K562 (cell line): ENCODE data around the gene PLCB3. TPM values are rescaled to one million over a fixed set of nuclear protein-coding genes. Genes with fewer than 3 reads are reported as not detected.

Source experiments
- BRCA1 ChIP-seq, 2 experiments: fragments of 450-650 bp in 1 of 2; sonication (generic) in 1 of 2; formaldehyde crosslinking in 1 of 2; IDR thresholded peaks; 2 replicates each; pipeline versions ENCODE4 v1.5.0 to v1.6.1; 2017 to 2020; ENCODE audit warnings: mild to moderate bottlenecking in 1 of 2, missing genetic modification reagents in 1 of 2
- C11orf30 ChIP-seq: fragments of 450-650 bp; IDR thresholded peaks from 2 replicates; pipeline ENCODE4 v1.6.1; 2016; ENCODE audit warnings: low read depth, mild to moderate bottlenecking
- CCAR2 ChIP-seq: fragments of 200-400 bp; formaldehyde crosslinking; IDR thresholded peaks from 2 replicates; pipeline ENCODE4 v1.6.1; 2017; ENCODE audit warnings: mild to moderate bottlenecking, low read depth, low read length
- CREB5 ChIP-seq: fragments of 250-450 bp; sonication (Bioruptor Pico); IDR thresholded peaks from 2 replicates; pipeline ENCODE4 v1.5.0; 2020; ENCODE audit warnings: mild to moderate bottlenecking
- DEAF1 ChIP-seq: fragments of 450-650 bp; formaldehyde crosslinking; IDR thresholded peaks from 2 replicates; pipeline ENCODE4 v1.4.0; 2020; ENCODE audit warnings: mild to moderate bottlenecking, moderate library complexity
- E4F1 ChIP-seq: fragments of 250-450 bp; sonication (Bioruptor Pico); IDR thresholded peaks from 2 replicates; pipeline ENCODE4 v1.5.0; 2021; ENCODE audit warnings: mild to moderate bottlenecking, borderline replicate concordance
- ETV1 ChIP-seq: fragments of 450-650 bp; conservative IDR thresholded peaks from 2 replicates; pipeline ENCODE4 v1.6.1; 2016; ENCODE audit warnings: missing genetic modification characterization, control low read depth, low read depth, missing compliant biosample characterization
- HNRNPK ChIP-seq: fragments of 200-400 bp; formaldehyde crosslinking; IDR thresholded peaks from one replicate; pipeline ENCODE4 v1.6.1; 2018; ENCODE audit warnings: mild to moderate bottlenecking, low read depth, low read length; ENCODE audit not compliant: poor library complexity, severe bottlenecking
- KLF16 ChIP-seq: IDR thresholded peaks from 2 replicates; pipeline ENCODE4 v1.6.1; 2016; ENCODE audit warnings: antibody characterized with exemption
- MCM2 ChIP-seq: fragments of 450-650 bp; IDR thresholded peaks from 2 replicates; pipeline ENCODE4 v1.6.1; 2017; ENCODE audit warnings: low read depth, mild to moderate bottlenecking
- NFIC ChIP-seq: fragments of 450-650 bp; IDR thresholded peaks from 2 replicates; pipeline ENCODE4 v1.6.1; 2017; ENCODE audit warnings: mild to moderate bottlenecking, inconsistent platforms
- NR1H2 ChIP-seq: sonication (generic); formaldehyde crosslinking; IDR thresholded peaks from 2 replicates; pipeline ENCODE4 v1.4.0; 2020; ENCODE audit warnings: mild to moderate bottlenecking, missing genetic modification reagents
- NR2C2 ChIP-seq, 2 experiments: fragments of 200-800 bp in 1 of 2; sonication (Bioruptor generic) in 1 of 2; sonication (generic) in 1 of 2; formaldehyde crosslinking in 1 of 2; IDR thresholded peaks; 2 replicates each; pipeline versions ENCODE4 v1.6.1 to v1.8.0; 2016 to 2022; ENCODE audit warnings: mild to moderate bottlenecking in 1 of 2, missing compliant biosample characterization in 1 of 2, missing genetic modification characterization in 1 of 2, missing genetic modification reagents in 1 of 2
- SIN3A ChIP-seq, 2 experiments: fragments of 150-350 bp in 1 of 2; IDR thresholded peaks; 2 replicates each; pipeline ENCODE4 v1.6.1; 2011 to 2016; ENCODE audit warnings: borderline replicate concordance in 2 of 2, low read depth in 2 of 2, low read length in 2 of 2, mild to moderate bottlenecking in 2 of 2, moderate library complexity in 2 of 2; ENCODE audit not compliant: control insufficient read depth in 1 of 2
- TGIF2 ChIP-seq: sonication (generic); formaldehyde crosslinking; IDR thresholded peaks from 2 replicates; pipeline ENCODE4 v1.8.1; 2022; ENCODE audit warnings: mild to moderate bottlenecking, missing genetic modification reagents, moderate library complexity
- WHSC1 ChIP-seq: IDR thresholded peaks from one replicate; pipeline ENCODE4 v1.6.1; 2012; ENCODE audit warnings: low read length, control low read depth, inconsistent platforms
- ZFP30 ChIP-seq: fragments of 250-450 bp; sonication (Bioruptor Pico); IDR thresholded peaks from 2 replicates; pipeline ENCODE4 v1.8.0; 2022; ENCODE audit warnings: moderate library complexity, mild to moderate bottlenecking, inconsistent platforms, borderline replicate concordance
- polyA plus RNA-seq, 8 experiments: library from polyadenylated mRNA; depleted of rRNA in 4 of 8; stranded (reverse) in 5 of 8; unstranded in 3 of 8; fragments of >200 nt; fragmentation: Nextera tagmentation in 2 of 8; fragmentation: Illumina TruSeq in 1 of 8; extraction: Ambion mirVana in 2 of 8; extraction: Trizol in 1 of 8; gene quantifications; 2 replicates each; pipeline versions ENCODE4 v1.2.1 to v1.2.3, GENCODE V29; 2011 to 2014; ENCODE audit warnings: inconsistent platforms in 1 of 8, missing spikeins in 1 of 8
- total RNA-seq, 7 experiments: library from RNA; depleted of rRNA in 6 of 7; stranded (reverse); fragments of >200 nt in 6 of 7; fragmentation: Illumina TruSeq in 2 of 7; extraction: Trizol in 2 of 7; gene quantifications; 2 replicates each; pipeline versions ENCODE4 v1.2.1 to v1.2.3, GENCODE V29; 2011 to 2021; ENCODE audit warnings: low replicate concordance in 1 of 7
- TF ChIP-seq, protein P1 (sequence below): sonication (generic); formaldehyde crosslinking; IDR thresholded peaks from 2 replicates; pipeline ENCODE4 v1.8.1; 2023; ENCODE audit warnings: mild to moderate bottlenecking, missing genetic modification reagents

PLCB3 gene
- total and polyA plus RNA-seq, 9 of the 15 experiments (the other 6 are each of a cell fraction or from before 2014, with no cell fraction given) = 0.31 to 44.8 (median 14.6) TPM

DNA sequence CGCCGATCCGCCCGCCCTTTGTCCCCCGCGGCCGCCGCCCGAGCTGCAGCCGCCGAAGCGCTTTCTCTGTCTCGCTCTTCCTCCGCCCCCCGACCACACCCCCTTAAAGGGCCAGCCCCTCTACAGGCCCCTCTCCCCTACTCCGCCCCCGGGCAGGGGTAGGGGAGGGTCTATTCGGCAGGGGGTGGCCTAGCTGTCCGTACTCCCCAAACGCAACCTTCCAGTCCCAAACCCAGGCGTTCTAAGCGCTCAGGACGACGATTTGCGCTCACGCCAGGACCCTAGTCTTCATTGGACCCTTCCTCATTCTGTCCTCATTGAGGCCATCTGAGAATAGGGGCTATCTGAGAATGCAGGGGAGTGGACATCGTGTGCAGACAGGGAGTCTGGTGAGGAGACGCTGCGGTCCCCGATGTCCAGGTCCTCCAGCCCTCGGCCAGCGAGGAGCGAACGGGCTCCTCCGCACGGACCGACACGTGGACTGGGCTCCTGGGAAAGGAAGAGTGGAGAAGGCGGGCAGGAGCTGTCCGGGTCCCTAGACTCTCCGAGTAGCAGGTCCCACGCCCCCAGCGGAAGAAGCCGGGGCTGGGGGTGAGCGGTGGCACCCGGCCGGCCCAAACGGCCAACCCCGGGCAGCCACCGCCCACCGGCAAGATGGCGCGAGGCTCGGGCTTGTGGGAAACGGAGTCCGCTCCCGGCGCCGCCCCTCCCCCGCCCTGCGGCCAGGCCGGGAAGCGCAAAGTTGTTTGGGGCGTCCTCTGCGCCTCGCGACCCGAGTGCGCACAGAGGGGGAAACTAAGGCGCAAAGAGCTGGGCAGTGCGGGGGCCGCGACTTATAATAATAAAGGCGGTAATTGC is 4.2 kb upstream of the PLCB3 start, which contains the start of gene PPP1R14B (continued):
- TF ChIP-seq NFIC = no peak
- no peak for TF ChIP-seq CCAR2
- no peak for TF ChIP-seq ZFP30 (CRISPR knock-in tag)
- no peak for TF ChIP-seq HNRNPK
- TF ChIP-seq NR1H2 (CRISPR knock-in tag) = peak; percentile 65; the same call in 1 of the 2 replicates
- no peak for TF ChIP-seq MCM2
- TF ChIP-seq WHSC1 = no peak
- TF ChIP-seq TGIF2 = peak; percentile 43; the same call in 1 of the 2 replicates
- no peak for TF ChIP-seq DEAF1 (CRISPR knock-in tag)
- TF ChIP-seq ETV1 = 0 out of 2 replicates have a peak, but pooled peaks have one; percentile 20
- no peak for TF ChIP-seq BRCA1 (IDR thresholded peaks at IDR 0.05)
- no peak for TF ChIP-seq BRCA1 (CRISPR knock-in tag; IDR thresholded peaks at IDR 0.05)
- TF ChIP-seq CREB5 (CRISPR knock-in tag) = no peak
- no peak for TF ChIP-seq NR2C2 (CRISPR knock-in tag; IDR thresholded peaks at IDR 0.05)
- TF ChIP-seq NR2C2 (tag; IDR thresholded peaks at IDR 0.05) = peak; percentile 86
- TF ChIP-seq, protein P1, sequence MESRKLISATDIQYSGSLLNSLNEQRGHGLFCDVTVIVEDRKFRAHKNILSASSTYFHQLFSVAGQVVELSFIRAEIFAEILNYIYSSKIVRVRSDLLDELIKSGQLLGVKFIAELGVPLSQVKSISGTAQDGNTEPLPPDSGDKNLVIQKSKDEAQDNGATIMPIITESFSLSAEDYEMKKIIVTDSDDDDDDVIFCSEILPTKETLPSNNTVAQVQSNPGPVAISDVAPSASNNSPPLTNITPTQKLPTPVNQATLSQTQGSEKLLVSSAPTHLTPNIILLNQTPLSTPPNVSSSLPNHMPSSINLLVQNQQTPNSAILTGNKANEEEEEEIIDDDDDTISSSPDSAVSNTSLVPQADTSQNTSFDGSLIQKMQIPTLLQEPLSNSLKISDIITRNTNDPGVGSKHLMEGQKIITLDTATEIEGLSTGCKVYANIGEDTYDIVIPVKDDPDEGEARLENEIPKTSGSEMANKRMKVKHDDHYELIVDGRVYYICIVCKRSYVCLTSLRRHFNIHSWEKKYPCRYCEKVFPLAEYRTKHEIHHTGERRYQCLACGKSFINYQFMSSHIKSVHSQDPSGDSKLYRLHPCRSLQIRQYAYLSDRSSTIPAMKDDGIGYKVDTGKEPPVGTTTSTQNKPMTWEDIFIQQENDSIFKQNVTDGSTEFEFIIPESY (CRISPR knock-in tag) = peak; percentile 42; the same call in 1 of the 2 replicates
- 0 out of 2 replicates have a peak, but pooled peaks have one; percentile 3 for TF ChIP-seq KLF16
- TF ChIP-seq SIN3A (IDR thresholded peaks at IDR 0.05; ENCODE audit: borderline replicate concordance in 2 of 2, control insufficient read depth in 1 of 2, low read depth in 2 of 2, low read length in 2 of 2) = peak; percentile 76 to 78; a peak in 1 of 4 replicates
- no peak for TF ChIP-seq E4F1
- TF ChIP-seq C11orf30 = no peak
